ENCODE data around the gene HERPUD1.
A peak's percentile ranks its signal among the peaks of the same experiment; 100 is the strongest.
"Not testable (repeated sequence)": the region's sequence is repeated elsewhere in the genome, so short reads cannot be mapped to it uniquely, and the experiment has no call there.

Gene HERPUD1

DNA sequence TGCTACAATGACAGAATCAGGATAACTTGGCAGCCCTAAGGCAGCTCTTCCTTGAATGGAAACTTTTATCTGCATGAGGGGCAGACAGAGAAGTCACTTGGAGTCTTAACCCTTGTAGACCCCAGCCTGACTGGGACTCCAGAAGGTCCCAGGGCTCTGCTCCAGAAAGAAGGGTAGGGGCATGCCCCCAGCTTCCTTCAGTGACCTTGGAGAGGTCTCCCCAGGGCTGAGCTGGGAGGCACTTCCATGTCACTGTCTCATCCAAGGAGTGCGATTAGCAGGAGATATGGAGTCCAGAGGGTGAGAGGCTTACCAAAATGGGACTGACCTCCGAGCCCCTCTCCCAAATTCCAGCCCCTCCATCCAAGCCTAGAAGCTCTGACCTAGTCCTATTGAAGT, 54.0 kb downstream of the HERPUD1 start:
- Histone ChIP-seq H4K20me1 (ENCODE audit: control insufficient read depth, insufficient read depth, low read depth, low read length) (no peaks in the 10 kb centered on the region), H3F3A (ENCODE audit: control insufficient read depth, insufficient read depth) (no peaks in the 10 kb centered on the region; the same call in 1 of the 2 replicates), H3K4me1 (ENCODE audit: control insufficient read depth, low read length) (peaks cover 81% of the 10 kb centered on the region), H3K9me3 (ENCODE audit: control insufficient read depth, insufficient read depth, low read length) (no peaks in the 10 kb centered on the region), H3K9me2 (replicated peaks; ENCODE audit: control insufficient read depth, low read length) (no peaks in the 10 kb centered on the region), H3K79me2 (ENCODE audit: control insufficient read depth, low read length) (no peaks in the 10 kb centered on the region), H3K27ac (ENCODE audit: low read depth, low read length) (no peak overlapping the region), H3K4me3 (ENCODE audit: low read length) (no peak overlapping the region), H3K27me3 (ENCODE audit: control insufficient read depth, low read length) (no peaks in the 10 kb centered on the region), H3K36me3 (ENCODE audit: control insufficient read depth, low read length) (no peaks in the 10 kb centered on the region), H3K4me2 (ENCODE audit: low read length) (peak overlapping the region; percentile 7; the same call in 1 of the 2 replicates)
- TF ChIP-seq CTCF (IDR thresholded peaks at IDR 0.05; ENCODE audit: low read depth, low read length, poor library complexity, severe bottlenecking) (no peak), EZH2phosphoT487 (IDR thresholded peaks at IDR 0.05; ENCODE audit: borderline replicate concordance, low read length) (no peak)

GRCh38 chr16:56986361-56986760, 54.4 kb downstream of the HERPUD1 start:
- Histone ChIP-seq H3F3A (ENCODE audit: control insufficient read depth, insufficient read depth) (no peaks in the 10 kb centered on the region; the same call in 1 of the 2 replicates), H3K9me2 (replicated peaks; ENCODE audit: control insufficient read depth, low read length) (no peaks in the 10 kb centered on the region), H3K27me3 (ENCODE audit: control insufficient read depth, low read length) (no peaks in the 10 kb centered on the region), H3K4me2 (ENCODE audit: low read length) (peak overlapping the region; percentile 7; the same call in 1 of the 2 replicates), H3K4me1 (ENCODE audit: control insufficient read depth, low read length) (peaks cover 79% of the 10 kb centered on the region), H3K36me3 (ENCODE audit: control insufficient read depth, low read length) (no peaks in the 10 kb centered on the region), H4K20me1 (ENCODE audit: control insufficient read depth, insufficient read depth, low read depth, low read length) (no peaks in the 10 kb centered on the region), H3K9me3 (ENCODE audit: control insufficient read depth, insufficient read depth, low read length) (no peaks in the 10 kb centered on the region), H3K4me3 (ENCODE audit: low read length) (no peak overlapping the region), H3K27ac (ENCODE audit: low read depth, low read length) (no peak overlapping the region), H3K79me2 (ENCODE audit: control insufficient read depth, low read length) (no peaks in the 10 kb centered on the region)
- TF ChIP-seq EZH2phosphoT487 (IDR thresholded peaks at IDR 0.05; ENCODE audit: borderline replicate concordance, low read length) (no peak), CTCF (IDR thresholded peaks at IDR 0.05; ENCODE audit: low read depth, low read length, poor library complexity, severe bottlenecking) (no peak)

DNA sequence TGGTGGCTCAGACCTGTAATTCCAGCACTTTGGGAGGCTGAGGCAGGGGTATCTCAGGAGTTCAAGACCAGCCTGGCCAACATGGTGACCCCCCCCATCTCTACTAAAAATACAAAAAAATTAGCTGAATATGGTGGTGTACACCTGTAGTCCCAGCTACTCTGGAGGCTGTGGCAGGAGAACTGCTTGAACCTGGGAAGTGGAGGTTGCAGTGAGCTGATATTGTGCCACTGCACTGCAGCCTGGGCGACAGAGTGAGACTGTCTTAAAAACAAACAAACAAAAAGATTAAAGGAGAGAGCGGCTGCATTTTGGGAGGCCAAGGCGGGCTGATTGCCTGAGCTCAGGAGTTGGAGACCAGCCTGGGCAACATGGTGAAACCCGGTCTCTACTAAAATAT, 55.0 kb downstream of the HERPUD1 start:
- not testable (repeated sequence) for H3K4me2 ChIP-seq (ENCODE audit: low read length); H3K9me3 ChIP-seq (ENCODE audit: control insufficient read depth, insufficient read depth, low read length); H3K27ac ChIP-seq (ENCODE audit: low read depth, low read length); H3K9me2 ChIP-seq (replicated peaks; ENCODE audit: control insufficient read depth, low read length); H3K4me3 ChIP-seq (ENCODE audit: low read length); H3K27me3 ChIP-seq (ENCODE audit: control insufficient read depth, low read length); H3F3A ChIP-seq (ENCODE audit: control insufficient read depth, insufficient read depth); H3K36me3 ChIP-seq (ENCODE audit: control insufficient read depth, low read length); H3K79me2 ChIP-seq (ENCODE audit: control insufficient read depth, low read length); H4K20me1 ChIP-seq (ENCODE audit: control insufficient read depth, insufficient read depth, low read depth, low read length)
- H3K4me1 ChIP-seq (ENCODE audit: control insufficient read depth, low read length), result peaks cover 73% of the 10 kb centered on the region

DNA sequence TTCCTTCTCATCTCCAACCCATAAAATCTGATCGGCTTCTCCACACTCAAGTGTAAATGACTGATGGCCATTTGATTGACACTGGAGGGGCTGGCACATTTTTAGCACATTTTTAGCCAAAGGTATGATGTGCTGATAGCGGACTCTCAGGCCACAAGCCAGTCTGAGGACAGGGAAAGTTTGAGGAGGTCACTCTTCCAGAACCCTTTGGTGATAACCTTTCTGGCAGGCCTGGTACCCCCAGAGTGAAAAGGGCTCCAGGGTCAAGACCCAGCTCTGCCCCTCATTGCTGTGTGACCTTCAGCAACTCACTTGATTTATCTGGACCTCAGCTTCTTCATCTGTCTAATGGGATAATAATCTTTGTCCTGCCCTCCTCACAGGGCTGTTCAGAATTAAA, 55.8 kb downstream of the HERPUD1 start:
- Histone ChIP-seq H3K9me2 (replicated peaks; ENCODE audit: control insufficient read depth, low read length) (no peaks in the 10 kb centered on the region), H3K9me3 (ENCODE audit: control insufficient read depth, insufficient read depth, low read length) (no peaks in the 10 kb centered on the region), H3K4me3 (ENCODE audit: low read length) (no peak overlapping the region), H4K20me1 (ENCODE audit: control insufficient read depth, insufficient read depth, low read depth, low read length) (no peaks in the 10 kb centered on the region), H3K27me3 (ENCODE audit: control insufficient read depth, low read length) (no peaks in the 10 kb centered on the region), H3K4me1 (ENCODE audit: control insufficient read depth, low read length) (peaks cover 65% of the 10 kb centered on the region), H3K4me2 (ENCODE audit: low read length) (no peak overlapping the region), H3K79me2 (ENCODE audit: control insufficient read depth, low read length) (no peaks in the 10 kb centered on the region), H3K36me3 (ENCODE audit: control insufficient read depth, low read length) (no peaks in the 10 kb centered on the region), H3F3A (ENCODE audit: control insufficient read depth, insufficient read depth) (no peaks in the 10 kb centered on the region; the same call in 1 of the 2 replicates), H3K27ac (ENCODE audit: low read depth, low read length) (no peak overlapping the region)
- no peak for TF ChIP-seq CTCF (IDR thresholded peaks at IDR 0.05; ENCODE audit: low read depth, low read length, poor library complexity, severe bottlenecking)
- no peak for TF ChIP-seq EZH2phosphoT487 (IDR thresholded peaks at IDR 0.05; ENCODE audit: borderline replicate concordance, low read length)

Data from DOHH2 (cell line).